Skin epidermis (tissue), 12 donors: ENCODE results near the gene COL23A1.

Experiments used
- H3K27ac ChIP-seq, 21 experiments: fragments of 200-600 bp; sonication (generic) in 11 of 21; one replicate each; pipeline ENCODE4 v1.5.0; 2020; ENCODE audit warnings: mild to moderate bottlenecking in 3 of 21, inconsistent platforms in 2 of 21, moderate library complexity in 2 of 21
- H3K4me3 ChIP-seq, 7 experiments: fragments of 200-600 bp; sonication (generic) in 2 of 7; one replicate each; pipeline ENCODE4 v1.5.0; 2020; ENCODE audit warnings: inconsistent platforms in 2 of 7, mild to moderate bottlenecking in 2 of 7, moderate library complexity in 1 of 7

The COL23A1 gene

DNA sequence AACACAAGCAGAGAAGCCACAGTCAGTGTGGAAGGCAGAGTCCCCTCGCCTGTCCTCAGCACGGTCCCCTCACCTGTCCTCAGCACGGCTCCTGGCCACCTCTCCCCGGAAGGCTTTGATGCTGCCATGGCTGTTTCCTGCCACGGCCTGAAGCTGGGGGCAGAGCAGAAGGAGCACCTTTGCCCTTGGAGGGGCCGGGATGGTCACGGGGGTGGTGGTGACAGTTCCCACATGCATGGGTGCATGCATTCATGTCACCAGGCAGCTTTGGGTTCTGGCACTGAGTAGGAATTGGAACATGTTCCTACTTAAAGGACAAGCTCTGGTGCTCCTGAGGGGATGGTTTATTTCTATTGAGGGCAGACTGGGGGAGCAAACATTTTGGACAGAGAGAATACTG is 299.8 kb downstream of the COL23A1 start:
- H3K4me3 ChIP-seq = no peak overlapping the region
- H3K27ac ChIP-seq = no peak overlapping the region

- Histone ChIP-seq H3K27ac (no peak overlapping the region), H3K4me3 (no peak overlapping the region)
Measured at GRCh38 chr5:178289438-178289837, 300.8 kb downstream of the COL23A1 start.

GRCh38 chr5:178288401-178289368 is 301.5 kb downstream of the COL23A1 start:
- Histone ChIP-seq H3K27ac (no peak overlapping the region), H3K4me3 (no peak overlapping the region)

DNA sequence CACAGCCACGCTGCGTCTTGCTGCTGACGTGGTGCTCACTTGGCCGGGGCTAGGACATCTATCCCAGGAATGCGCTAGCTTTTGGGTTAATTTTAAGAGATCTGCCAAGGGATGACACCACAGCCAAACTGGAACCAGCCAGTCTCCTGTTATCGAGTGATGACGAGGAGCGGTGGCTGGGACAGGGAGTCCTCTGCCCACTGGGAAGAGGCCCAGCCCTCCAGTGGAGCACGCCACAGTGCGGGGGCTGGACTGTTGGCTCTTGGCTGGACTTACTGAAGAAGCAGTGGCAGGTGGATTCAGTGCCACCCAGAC is 302.4 kb downstream of the COL23A1 start:
- no peak overlapping the region for H3K4me3 ChIP-seq
- H3K27ac ChIP-seq = no peak overlapping the region

DNA sequence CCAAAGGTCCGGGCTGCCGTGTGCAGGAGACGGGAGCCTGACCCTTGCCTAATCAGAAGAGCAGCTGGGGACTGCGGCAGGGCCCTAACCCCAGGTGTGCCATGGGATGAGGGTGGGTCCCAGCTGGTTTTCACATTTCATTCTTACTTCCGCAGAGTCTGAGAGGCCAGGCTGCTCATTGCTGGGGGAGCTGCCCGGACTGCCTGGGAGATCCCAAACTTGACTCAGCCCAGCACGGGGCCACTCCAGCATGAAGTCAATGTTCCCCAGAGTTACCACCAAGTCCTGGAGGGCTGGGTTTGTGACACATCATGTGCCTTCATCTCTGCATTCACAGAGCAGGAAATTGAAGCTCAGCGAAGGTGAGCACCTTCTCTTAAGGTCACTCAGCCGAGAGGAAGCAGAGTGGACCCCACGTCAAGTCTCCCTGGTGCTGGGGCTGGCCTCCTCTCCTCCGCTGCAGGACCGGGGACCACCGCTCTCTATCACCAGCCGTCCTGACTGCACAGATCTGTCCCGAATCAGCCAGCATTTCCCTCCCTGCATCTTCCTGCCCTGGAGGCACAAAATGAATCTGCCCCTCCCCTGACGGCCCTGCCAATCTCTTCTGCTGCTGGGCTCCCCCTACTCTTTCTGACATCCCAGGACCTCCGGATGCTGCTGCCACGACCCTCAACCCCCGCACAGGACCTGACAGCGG is 303.0 kb downstream of the COL23A1 start:
- Histone ChIP-seq H3K27ac (no peak overlapping the region), H3K4me3 (no peak overlapping the region)

GRCh38 chr5:178286226-178287090 is 303.7 kb downstream of the COL23A1 start:
- H3K4me3 ChIP-seq = no peak overlapping the region
- no peak overlapping the region for H3K27ac ChIP-seq

GRCh38 chr5:178285399-178286225 is 304.6 kb downstream of the COL23A1 start:
- Histone ChIP-seq H3K27ac (no peak overlapping the region), H3K4me3 (no peak overlapping the region)

- Histone ChIP-seq H3K27ac (no peak overlapping the region), H3K4me3 (no peak overlapping the region)
Measured at GRCh38 chr5:178284996-178285395, 305.2 kb downstream of the COL23A1 start.

- Histone ChIP-seq H3K4me3 (no peak overlapping the region), H3K27ac (no peak overlapping the region)
Measured at GRCh38 chr5:178284093-178284675, 306.0 kb downstream of the COL23A1 start.

- no peak overlapping the region for H3K4me3 ChIP-seq
- H3K27ac ChIP-seq = no peak overlapping the region
Measured at GRCh38 chr5:178283520-178283919, 306.7 kb downstream of the COL23A1 start.

DNA sequence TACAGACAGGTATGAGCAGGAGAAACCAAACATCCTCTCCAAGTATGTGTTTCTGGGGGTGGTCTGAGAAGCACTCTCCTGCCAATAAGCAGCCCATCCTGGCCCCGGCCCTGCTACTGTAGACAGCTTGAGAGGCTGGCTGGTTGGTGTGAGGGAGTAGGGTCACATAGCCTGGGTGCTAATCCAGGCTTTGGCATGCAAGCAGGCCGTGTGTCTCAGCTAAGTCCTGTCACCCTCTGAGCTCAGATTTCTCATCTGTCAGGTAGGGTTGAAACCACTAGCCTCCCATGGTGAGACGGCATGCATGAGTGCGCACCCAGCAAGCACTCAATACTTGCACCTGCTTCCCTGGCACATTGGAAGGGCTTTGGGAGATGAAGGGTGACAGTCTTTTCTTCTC is 307.8 kb downstream of the COL23A1 start:
- H3K4me3 ChIP-seq = no peak overlapping the region
- H3K27ac ChIP-seq = no peak overlapping the region

- H3K4me3 ChIP-seq = no peak overlapping the region
Measured at GRCh38 chr5:178281331-178281730, 308.9 kb downstream of the COL23A1 start.

GRCh38 chr5:178280631-178281030 is 309.6 kb downstream of the COL23A1 start:
- Histone ChIP-seq H3K27ac (no peak overlapping the region), H3K4me3 (no peak overlapping the region)

More at GRCh38 chr5:178281331-178281730, 308.9 kb downstream of the COL23A1 start:
- H3K27ac ChIP-seq = no peak overlapping the region

- Histone ChIP-seq H3K4me3 (no peak overlapping the region), H3K27ac (no peak overlapping the region)
Measured at GRCh38 chr5:178279723-178280438, 310.3 kb downstream of the COL23A1 start.

- H3K4me3 ChIP-seq = no peak overlapping the region
- no peak overlapping the region for H3K27ac ChIP-seq
Measured at GRCh38 chr5:178279026-178279722, 311.0 kb downstream of the COL23A1 start.

- Histone ChIP-seq H3K4me3 (no peak overlapping the region), H3K27ac (no peak overlapping the region)
Measured at GRCh38 chr5:178278358-178279023, 311.7 kb downstream of the COL23A1 start.

DNA sequence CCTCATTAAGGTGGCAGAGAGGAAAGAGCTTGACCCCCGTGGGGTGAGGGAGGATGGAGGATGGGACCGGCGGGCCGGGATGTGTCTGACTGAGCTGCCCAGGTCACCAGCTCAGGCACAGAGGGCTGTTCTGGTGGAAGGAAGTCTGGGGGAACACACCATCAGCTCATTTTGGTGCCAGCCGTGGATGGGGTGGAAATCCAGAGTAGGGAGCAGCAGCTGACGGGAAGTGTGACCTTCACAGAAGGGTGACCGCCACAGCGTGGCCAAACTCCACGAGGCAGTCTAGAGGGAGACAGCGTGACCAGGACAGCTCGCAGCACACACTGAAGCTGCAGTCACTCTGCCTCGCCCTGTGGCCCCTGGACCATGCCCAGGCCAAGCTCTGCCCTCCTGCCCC is 312.3 kb downstream of the COL23A1 start:
- no peak overlapping the region for H3K4me3 ChIP-seq
- no peak overlapping the region for H3K27ac ChIP-seq
